HG02588 (cell line): ENCODE measurements around the gene APOC1.
"Not testable (repeated sequence)": the region's sequence is repeated elsewhere in the genome, so short reads cannot be mapped to it uniquely, and the experiment has no call there.

ENCODE experiments used
- ATAC-seq: cut with Tn5 transposase; IDR thresholded peaks from one replicate; pipeline ENCODE4 v1.9.1; 2021; ENCODE audit warnings: mild to moderate bottlenecking, moderate library complexity; ENCODE audit not compliant: unreplicated experiment

APOC1 gene

DNA sequence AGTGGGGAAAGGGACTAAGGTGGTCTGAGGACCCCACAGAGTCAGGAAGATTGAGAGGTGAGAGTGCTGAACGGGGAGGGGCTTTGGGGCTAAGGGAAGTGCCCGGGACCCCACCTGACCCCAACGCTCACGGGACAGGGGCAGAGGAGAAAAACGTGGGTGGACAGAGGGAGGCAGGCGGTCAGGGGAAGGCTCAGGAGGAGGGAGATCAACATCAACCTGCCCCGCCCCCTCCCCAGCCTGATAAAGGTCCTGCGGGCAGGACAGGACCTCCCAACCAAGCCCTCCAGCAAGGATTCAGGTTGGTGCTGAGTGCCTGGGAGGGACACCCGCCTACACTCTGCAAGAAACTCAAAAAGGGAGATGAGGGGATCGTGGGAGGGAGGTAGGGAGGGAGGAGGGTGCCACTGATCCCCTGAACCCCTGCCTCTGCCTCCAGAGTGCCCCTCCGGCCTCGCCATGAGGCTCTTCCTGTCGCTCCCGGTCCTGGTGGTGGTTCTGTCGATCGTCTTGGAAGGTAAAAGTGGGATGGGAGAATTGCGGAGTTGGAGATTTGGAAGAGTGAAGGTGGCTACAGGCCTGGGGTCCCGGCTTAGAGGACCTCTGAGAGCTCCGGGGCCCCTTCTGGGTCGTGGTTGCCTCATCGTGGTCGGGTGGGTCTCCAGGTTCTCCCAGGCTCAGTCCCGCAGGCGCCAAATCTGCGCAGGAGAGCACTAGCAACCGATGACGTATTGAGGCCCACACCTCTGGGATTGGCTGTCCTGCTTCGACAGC is at the start of gene APOC1:
APOC1 (plus strand) TSS at position 176 of the 774 bp plus-strand sequence; CDS start at position 460, 284 bp downstream.
- ATAC-seq, result peak; percentile 88

DNA sequence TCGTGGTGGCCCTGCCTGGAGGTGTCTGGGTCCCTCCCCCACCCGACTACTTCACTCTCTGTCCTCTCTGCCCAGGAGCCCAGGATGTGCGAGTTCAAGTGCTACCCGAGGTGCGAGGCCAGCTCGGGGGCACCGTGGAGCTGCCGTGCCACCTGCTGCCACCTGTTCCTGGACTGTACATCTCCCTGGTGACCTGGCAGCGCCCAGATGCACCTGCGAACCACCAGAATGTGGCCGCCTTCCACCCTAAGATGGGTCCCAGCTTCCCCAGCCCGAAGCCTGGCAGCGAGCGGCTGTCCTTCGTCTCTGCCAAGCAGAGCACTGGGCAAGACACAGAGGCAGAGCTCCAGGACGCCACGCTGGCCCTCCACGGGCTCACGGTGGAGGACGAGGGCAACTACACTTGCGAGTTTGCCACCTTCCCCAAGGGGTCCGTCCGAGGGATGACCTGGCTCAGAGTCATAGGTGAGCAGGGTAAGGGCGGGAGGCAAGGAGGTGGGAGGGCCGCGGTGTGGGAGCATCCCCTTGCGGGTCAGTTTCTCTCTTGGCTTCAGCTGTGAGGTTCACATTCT is 49.1 kb upstream of the APOC1 start:
- no peak for ATAC-seq

GRCh38 chr19:44866664-44867063 is 47.7 kb upstream of the APOC1 start:
- no peak for ATAC-seq

DNA sequence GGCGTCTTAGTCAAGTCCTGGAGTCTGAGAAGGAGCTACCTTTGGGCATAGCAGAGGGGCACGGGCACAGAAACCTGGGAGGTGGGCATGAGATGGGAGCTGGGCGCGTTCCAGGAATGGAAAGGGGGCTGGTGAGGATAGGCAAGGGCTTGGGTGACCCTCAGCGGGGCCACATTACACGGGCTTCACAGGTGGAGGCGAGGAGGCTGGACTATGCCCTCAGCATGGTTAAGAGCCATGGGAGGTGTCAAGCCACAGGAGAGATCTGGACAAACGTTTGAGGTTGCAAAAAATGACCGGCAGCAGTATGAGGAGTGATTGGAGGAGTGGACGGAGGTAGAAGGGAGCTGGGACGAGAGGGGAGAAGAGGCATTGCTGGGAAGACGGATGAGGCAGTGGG is 46.8 kb upstream of the APOC1 start:
- ATAC-seq, result no peak

DNA sequence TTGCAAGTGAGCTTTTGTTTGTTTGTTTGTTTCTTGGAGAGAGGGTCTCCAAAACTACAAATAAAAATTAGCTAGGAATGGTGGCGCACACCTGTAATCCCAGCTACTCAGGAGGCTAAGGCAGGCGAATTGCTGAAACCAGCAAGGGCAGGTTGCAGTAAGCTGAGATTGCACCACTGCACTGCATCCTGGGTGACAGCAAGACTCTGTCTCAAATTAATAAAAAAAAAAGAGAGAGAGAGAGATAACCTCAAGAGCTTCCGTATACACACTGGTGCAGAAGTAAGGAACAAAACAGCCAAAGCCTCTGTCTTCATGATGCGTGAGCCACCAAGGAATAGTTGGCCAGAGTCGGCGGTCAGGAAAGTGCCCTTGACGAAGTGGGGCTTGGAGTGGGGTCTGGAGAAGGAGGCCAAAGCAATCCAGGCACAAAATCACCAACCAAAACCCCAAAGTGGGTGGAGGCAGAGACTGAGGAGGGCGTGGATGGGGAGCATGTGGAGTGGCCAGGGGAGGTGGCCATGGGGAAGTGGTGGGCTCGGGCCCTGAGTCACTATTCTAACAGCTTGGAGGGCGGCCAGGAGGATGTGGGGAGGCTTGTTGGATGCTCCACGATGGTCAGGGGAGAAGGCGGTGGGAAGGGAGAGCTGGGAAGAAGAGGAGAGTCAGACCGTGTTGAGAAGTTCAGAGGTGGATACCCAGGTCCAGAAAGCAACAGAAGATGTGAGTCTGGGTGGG is 44.5 kb upstream of the APOC1 start:
- ATAC-seq, result no peak

GRCh38 chr19:44871809-44872208 is 42.6 kb upstream of the APOC1 start:
- no peak for ATAC-seq

DNA sequence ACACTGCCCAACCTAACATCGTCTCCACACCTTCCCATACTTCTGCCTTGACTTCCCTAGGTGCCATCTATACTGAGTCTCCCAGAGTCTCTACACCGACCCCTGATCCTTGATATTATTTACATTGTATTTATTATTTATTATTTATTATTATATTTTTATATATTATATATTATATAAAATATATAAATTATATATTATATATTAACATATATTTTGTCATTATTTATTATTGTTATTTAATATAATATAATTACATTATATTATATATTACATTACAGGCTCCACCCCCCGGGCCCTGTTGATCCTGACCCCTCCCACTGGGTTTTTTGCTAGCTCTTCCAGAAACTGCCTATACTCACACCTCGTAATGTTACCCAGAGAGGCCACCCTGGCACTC is 41.7 kb upstream of the APOC1 start:
- no peak for ATAC-seq

- ATAC-seq, result no peak
Measured at GRCh38 chr19:44874317-44874716, 40.1 kb upstream of the APOC1 start.

DNA sequence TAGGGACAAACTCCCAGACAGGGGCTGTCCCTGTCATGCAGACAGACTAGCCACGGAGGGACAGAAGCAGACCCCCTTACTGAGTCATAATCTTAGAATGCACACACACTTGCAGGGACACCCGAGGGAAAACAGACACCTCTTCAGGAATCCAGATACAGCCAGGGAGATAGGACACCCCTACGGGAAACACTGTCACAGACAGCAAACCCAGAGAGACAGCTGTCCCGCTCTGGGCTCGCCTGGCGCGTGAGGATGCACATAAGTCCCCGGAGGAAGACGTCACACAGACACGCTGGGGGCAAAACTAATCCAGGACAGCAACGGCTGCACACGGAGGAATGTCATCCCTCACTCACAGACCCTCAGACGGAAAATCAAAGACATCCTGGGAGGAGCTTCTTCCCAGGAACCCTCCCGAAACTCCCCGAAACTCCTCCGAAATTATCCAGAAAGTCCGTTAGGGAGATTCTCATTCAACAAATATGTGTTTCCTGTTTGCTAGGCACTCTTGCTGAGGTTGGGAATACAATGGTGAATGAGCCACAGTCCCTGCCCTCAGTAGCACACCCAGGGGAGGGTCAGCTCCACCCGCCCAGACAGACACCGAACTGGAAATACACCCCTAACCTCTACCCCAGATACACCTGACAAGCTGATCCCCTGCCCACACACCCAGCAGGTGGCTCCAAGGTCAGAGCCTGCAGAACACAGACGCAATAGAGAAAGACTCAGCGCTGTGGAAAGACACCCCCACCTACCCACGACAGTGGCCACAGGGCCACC is 38.5 kb upstream of the APOC1 start:
- no peak for ATAC-seq

DNA sequence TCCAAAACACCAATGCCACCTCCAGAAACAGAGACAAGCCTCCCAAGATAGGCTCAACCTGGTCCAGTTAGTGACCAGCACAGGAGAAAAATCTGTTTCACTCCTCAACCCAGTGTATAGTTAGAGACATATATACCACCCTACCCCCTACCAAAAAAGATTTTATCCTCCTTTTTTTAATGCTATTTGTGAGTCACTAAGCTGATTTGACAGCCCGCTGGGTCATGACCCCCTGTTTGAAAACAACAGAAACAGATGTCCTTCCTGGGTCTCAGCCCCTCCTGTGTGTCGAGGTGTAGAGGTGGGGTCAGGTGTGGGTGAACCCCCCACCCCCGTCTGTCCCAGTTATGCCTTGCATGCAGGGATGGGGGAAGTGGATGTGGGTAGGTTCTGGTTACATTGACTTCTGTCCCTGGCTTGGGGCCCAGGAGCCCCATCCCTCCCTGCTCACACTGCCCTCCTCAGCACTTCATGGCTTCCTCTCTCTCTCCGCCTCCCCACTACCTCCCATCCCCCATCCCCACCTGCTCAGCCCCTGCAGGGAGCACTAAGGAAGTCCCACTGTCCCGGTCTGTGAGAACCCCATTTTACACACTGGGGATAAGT is 37.4 kb upstream of the APOC1 start:
- ATAC-seq, result no peak

GRCh38 chr19:44878120-44878865 is 36.1 kb upstream of the APOC1 start:
- ATAC-seq, result no peak

GRCh38 chr19:44879309-44880065 is 34.9 kb upstream of the APOC1 start:
- ATAC-seq, result no peak

DNA sequence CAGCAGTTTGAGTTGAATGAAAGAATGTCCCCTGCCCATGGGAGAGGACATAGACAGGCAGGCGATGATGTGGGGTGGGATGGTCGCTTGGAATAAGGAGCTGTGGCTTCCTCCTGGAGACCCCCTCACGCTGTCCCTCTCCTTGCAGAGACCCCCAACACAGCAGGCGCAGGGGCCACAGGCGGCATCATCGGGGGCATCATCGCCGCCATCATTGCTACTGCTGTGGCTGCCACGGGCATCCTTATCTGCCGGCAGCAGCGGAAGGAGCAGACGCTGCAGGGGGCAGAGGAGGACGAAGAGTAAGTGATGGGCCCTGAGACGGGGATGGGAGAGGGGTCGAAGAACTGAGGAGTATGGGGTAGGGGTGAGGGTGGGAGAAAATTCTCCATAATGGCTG is 32.3 kb upstream of the APOC1 start:
- no peak for ATAC-seq

DNA sequence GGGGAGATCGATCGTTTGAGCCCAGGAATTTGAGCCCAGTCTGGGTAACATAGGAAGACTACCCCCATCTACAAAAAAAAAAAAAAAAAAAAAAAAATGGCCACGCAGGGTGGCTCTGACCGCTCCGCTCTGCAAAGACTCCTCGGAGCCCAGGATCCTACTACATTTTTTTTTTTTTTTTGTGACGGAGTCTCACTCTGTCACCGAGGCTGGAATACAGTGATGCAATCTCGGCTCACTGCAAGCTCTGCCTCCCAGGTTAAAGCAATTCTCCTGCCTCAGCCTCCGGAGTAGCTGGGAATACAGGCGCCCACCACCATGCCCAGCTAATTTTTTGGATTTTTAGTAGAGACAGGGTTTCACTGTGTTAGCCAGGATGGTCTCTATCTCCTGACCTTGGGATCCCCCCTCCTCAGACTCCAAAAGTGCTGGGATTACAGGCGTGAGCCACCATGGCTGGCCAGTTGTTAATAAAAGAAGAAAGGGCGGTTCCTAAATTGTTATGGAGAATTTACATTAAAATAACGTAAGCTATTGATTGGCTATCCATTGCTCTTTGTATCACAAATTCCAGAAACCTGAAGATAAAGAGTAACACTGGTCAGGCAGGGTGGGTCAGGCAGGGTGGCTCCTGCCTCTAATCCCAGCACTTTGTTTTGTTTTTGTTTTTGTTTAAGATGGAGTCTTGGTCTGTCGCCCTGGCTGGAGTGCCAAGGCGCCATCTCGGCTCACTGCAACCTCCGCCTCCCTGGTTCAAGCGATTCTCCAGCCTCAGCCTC is 31.6 kb upstream of the APOC1 start:
- ATAC-seq, result not testable (repeated sequence)

- no peak for ATAC-seq
Measured at GRCh38 chr19:44883922-44884321, 30.5 kb upstream of the APOC1 start.

DNA sequence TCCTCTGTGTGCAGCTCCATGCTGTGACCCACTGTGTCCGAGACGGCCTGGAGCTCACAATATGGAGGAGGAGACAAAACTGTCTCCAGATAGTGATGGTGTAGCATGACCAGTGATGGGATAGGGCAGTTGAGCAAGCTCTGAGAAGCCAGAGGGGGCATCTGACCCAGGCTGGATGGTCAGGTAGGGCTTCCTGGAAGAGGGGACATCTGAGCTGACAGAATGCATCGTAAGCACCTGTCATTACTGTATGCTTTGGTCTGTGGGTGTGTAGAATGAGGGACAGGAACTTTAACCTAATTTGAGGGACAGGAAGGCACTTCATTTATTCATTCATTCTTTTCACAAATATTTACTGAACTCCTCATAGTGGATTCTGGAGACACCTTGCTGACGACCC is 29.8 kb upstream of the APOC1 start:
- ATAC-seq, result no peak

- ATAC-seq, result no peak
Measured at GRCh38 chr19:44886141-44886540, 28.3 kb upstream of the APOC1 start.

GRCh38 chr19:44887648-44888047 is 26.8 kb upstream of the APOC1 start:
- ATAC-seq, result no peak

GRCh38 chr19:44888335-44888734 is 26.1 kb upstream of the APOC1 start:
- ATAC-seq, result not testable (repeated sequence)
